T-helper 1 cell treated with Interleukin-12 subunit alpha and Interleukin-12 subunit beta and Interleukin-4 antibody, amounts not matched to agents 30 μg/mL and 1 μg/mL, for 36 hours (primary cell): ENCODE results near the gene NFIA.

Experiments used
- H3K27ac Mint-ChIP-seq: one replicate; pipeline ENCODE4 v1.8.0; 2021; ENCODE audit warnings: mild to moderate bottlenecking, mixed read lengths
- H3K27me3 Mint-ChIP-seq: one replicate; pipeline ENCODE4 v1.8.0; 2021; ENCODE audit warnings: low read depth, mixed read lengths
- H3K36me3 Mint-ChIP-seq: one replicate; pipeline ENCODE4 v1.8.0; 2021; ENCODE audit warnings: low read depth, mixed read lengths
- H3K4me1 Mint-ChIP-seq: one replicate; pipeline ENCODE4 v1.8.0; 2021; ENCODE audit warnings: low read depth, mixed read lengths
- H3K4me3 Mint-ChIP-seq: one replicate; pipeline ENCODE4 v1.8.0; 2021; ENCODE audit warnings: mild to moderate bottlenecking, moderate library complexity, mixed read lengths
- H3K9me3 Mint-ChIP-seq: one replicate; pipeline ENCODE4 v1.8.0; 2021; ENCODE audit warnings: mixed read lengths

Gene NFIA

DNA sequence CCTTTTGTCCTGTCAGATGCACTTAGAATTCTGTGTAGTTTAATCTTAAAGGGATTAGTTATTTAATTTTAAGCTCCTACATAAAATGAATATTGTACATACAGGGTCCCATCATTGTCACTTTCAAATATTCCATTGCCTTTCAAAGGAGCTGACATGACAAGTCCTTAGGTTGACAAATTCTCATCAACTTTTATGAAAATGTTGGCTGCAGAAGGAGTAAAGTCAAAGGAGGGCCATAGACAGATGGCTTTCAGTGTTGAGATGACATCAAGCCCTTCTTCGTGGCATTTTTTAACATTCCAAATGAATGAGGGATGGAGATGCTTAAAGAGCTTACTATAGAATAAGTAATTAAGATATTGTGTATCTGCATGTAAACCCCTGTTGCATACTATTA is 15.4 kb downstream of the NFIA start:
- Mint-ChIP-seq H3K9me3 (no peaks in the 10 kb centered on the region), H3K27ac (no peak overlapping the region), H3K4me1 (no peaks in the 10 kb centered on the region), H3K27me3 (peaks cover 35% of the 10 kb centered on the region), H3K36me3 (no peaks in the 10 kb centered on the region), H3K4me3 (no peak overlapping the region)

DNA sequence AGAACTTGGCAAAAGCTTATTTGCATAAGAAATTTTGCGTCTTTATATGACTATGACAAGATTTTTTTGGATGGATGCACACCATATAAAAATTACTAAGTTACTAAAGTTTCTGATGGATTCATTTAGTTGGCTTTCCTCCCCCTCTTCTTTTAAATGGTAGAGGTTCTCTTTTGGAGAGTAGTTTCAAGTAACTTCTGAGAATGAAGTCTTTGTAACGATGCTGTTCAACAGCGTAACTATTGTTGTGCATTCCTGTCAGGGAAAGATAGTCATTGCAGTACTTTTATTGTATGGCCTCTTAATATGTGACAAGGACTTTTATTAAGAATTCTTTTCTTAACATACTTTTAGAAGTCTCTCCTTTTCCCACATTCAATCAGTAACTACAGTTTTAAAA is 16.0 kb downstream of the NFIA start:
- Mint-ChIP-seq H3K9me3 (no peaks in the 10 kb centered on the region), H3K27ac (no peak overlapping the region), H3K36me3 (no peaks in the 10 kb centered on the region), H3K4me1 (no peaks in the 10 kb centered on the region), H3K27me3 (peaks cover 34% of the 10 kb centered on the region), H3K4me3 (no peak overlapping the region)

DNA sequence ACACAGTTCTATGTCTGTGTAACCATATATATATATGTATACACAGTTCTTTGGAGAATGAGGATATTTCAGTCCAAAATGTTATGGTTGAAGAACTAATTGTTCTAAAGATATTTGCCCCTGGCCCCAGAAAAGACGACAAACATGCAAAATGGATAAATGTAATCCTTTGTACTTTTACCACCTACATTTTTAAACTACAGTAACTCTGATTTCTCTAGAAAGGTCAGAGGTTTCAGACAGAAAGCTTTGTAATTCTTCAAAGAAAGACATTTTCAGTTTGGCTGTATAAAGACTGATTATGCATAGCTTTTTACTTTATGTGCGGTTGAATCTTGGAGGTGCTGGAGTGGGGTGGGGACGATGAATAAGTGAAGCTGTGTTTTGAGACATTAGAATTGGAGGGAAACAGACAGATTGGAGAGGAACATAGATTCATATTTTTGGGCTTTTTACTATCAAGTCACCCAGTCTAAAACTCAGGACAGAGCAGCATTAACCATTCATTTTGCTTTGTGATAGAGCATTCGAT is 16.6 kb downstream of the NFIA start:
- Mint-ChIP-seq H3K27me3 (peaks cover 28% of the 10 kb centered on the region), H3K9me3 (no peaks in the 10 kb centered on the region), H3K27ac (no peak overlapping the region), H3K36me3 (no peaks in the 10 kb centered on the region), H3K4me3 (no peak overlapping the region), H3K4me1 (no peaks in the 10 kb centered on the region)

DNA sequence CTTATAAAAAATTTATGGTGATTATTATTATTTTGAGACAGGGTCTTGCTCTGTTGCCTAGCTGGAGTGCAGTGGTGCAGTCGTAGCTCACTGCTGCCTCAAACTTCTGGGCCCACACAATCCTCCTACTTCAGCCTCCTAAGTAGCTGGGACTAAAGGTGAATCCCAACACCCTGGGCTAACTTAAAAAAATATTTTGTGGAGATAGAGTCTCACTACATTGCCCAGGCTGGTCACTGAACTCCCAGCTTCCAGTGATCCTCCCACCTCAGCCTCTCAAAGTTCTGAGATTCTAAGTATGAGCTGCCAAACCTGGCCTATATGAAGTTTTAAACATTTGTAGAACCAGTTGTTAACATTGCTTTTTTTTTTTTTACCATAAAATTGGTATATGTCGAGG is 18.2 kb downstream of the NFIA start:
- Mint-ChIP-seq H3K36me3 (no peaks in the 10 kb centered on the region), H3K27me3 (peaks cover 15% of the 10 kb centered on the region), H3K4me3 (no peak overlapping the region), H3K9me3 (no peaks in the 10 kb centered on the region), H3K27ac (no peak overlapping the region), H3K4me1 (no peaks in the 10 kb centered on the region)

DNA sequence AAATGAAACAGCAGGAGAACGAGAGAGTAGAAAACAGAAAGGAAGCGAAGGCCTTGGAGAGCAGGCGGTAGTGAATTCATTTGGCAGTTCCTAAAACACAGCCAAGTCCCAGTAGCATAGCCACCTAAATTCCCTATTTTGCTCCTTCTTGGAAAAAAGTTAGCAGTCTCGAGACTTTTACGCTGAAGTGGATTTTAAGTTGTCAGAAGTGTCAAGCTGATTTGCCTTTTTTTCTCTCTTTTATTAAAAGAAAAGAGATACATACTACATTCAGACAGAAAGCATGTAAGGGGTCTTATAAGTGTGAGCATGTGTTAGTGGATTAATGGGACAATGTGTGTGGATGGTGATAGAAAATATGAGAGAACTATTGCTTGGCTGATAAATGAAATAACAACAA is 19.2 kb downstream of the NFIA start:
- peaks cover 15% of the 10 kb centered on the region for H3K27me3 Mint-ChIP-seq
- no peaks in the 10 kb centered on the region for H3K36me3 Mint-ChIP-seq
- no peak overlapping the region for H3K27ac Mint-ChIP-seq
- no peaks in the 10 kb centered on the region for H3K9me3 Mint-ChIP-seq
- H3K4me3 Mint-ChIP-seq = no peak overlapping the region
- no peaks in the 10 kb centered on the region for H3K4me1 Mint-ChIP-seq

DNA sequence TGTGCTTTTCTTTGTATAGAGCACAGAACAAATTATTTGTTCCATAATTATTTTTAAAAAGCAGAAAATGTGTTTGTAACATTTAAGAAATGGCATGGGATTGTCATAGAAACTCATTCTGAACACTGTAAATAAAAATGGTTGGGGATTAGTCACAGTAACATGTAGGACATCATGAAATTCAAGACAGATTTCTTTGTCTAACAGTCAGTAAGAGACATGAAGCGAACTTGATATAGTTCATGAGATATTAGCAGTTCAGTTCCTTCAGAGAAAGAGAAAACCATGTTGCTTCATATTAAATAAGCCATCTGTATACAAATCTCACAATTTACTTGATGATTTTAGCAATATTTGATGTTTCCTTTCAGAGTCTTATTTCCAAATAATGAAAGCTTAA is 19.7 kb downstream of the NFIA start:
- H3K36me3 Mint-ChIP-seq = no peaks in the 10 kb centered on the region
- peaks cover 15% of the 10 kb centered on the region for H3K27me3 Mint-ChIP-seq
- H3K4me3 Mint-ChIP-seq = no peak overlapping the region
- H3K4me1 Mint-ChIP-seq = no peaks in the 10 kb centered on the region
- no peaks in the 10 kb centered on the region for H3K9me3 Mint-ChIP-seq
- H3K27ac Mint-ChIP-seq = no peak overlapping the region

DNA sequence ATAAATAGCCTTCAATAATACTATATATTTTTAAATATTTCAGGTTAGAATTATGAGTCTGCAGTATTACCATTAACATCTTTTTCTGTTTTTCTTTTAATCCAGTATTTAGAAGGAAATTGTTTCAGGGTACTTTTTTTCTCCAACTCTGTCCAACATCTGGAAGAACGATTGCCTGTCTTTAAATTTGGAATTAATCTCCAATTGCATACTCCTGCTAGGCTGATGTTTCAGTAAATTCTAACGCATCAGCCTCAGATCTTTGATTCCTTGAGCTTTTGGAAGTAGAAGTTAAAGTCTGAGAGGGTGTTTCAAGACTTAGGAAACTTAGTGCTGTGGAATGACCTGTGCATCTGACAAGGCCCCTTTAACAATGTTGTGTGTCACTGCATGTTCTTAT is 20.3 kb downstream of the NFIA start:
- Mint-ChIP-seq H3K27ac (no peak overlapping the region), H3K4me3 (no peak overlapping the region), H3K9me3 (no peaks in the 10 kb centered on the region), H3K4me1 (no peaks in the 10 kb centered on the region), H3K36me3 (no peaks in the 10 kb centered on the region), H3K27me3 (peaks cover 10% of the 10 kb centered on the region)

DNA sequence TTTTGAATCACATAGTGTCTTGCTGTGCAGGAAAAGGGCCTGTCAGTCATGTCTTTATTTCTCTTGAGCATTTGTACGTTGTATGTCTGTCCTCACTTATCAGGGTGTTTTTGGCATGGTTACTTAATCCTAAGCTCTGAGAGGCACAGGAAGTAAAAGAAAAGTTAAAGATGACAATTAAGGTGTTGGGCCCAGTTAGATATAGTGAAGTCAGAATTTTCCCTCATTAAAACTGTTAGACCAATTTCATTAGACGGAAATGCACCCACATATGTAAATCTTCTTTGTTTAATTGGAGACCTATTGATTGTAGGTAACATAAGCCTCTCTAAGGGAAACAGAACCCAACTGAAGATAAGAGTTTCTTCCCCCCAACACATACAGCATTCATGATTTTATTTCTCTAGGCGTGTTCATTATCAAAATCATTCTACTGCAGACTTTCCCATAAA is 21.9 kb downstream of the NFIA start:
- H3K27me3 Mint-ChIP-seq = peaks cover 9% of the 10 kb centered on the region
- H3K4me1 Mint-ChIP-seq = no peaks in the 10 kb centered on the region
- H3K9me3 Mint-ChIP-seq = no peaks in the 10 kb centered on the region
- H3K36me3 Mint-ChIP-seq = no peaks in the 10 kb centered on the region
- no peak overlapping the region for H3K27ac Mint-ChIP-seq
- H3K4me3 Mint-ChIP-seq = no peak overlapping the region

DNA sequence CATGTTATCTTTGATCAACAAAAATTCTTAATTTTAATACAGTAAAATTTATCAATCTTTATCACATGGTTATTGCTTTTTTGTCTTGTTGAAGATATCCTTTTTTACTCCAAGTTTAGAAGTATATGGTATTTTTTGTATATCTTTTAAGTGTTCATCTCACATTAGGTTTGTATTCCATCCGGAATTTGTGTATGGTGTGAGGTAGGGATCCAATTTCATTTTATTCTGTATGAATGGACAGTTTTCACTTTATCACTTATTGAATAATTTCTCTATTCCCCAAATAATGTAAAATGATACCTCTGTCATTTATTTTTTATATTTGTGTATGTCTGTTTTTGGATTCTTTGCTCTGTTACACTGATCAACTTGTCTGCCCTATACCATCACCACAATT is 25.3 kb downstream of the NFIA start:
- no peaks in the 10 kb centered on the region for H3K4me1 Mint-ChIP-seq
- no peaks in the 10 kb centered on the region for H3K9me3 Mint-ChIP-seq
- H3K27ac Mint-ChIP-seq = no peak overlapping the region
- H3K4me3 Mint-ChIP-seq = no peak overlapping the region
- peaks cover 12% of the 10 kb centered on the region for H3K27me3 Mint-ChIP-seq
- no peaks in the 10 kb centered on the region for H3K36me3 Mint-ChIP-seq

DNA sequence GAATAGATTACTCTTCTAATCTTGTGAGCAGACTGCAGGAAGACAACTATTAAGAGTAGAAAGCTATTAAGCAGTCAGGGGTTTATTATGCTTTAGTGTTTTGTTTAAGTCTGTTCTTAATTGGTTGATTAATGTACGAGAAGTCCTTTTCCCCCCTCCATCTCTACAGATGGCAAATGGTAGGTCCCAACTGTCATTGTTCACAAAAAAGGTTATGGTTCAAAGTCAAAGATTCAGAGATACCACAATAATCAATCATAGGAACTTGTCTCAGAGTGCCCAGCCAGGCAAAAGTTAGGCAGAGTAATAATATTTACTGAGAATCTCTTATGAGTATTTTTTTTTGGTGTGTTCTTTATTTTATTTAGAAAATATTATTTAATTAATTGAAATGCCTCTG is 26.8 kb downstream of the NFIA start:
- peaks cover 12% of the 10 kb centered on the region for H3K27me3 Mint-ChIP-seq
- no peak overlapping the region for H3K27ac Mint-ChIP-seq
- no peaks in the 10 kb centered on the region for H3K36me3 Mint-ChIP-seq
- H3K4me3 Mint-ChIP-seq = no peak overlapping the region
- no peaks in the 10 kb centered on the region for H3K9me3 Mint-ChIP-seq
- no peaks in the 10 kb centered on the region for H3K4me1 Mint-ChIP-seq

DNA sequence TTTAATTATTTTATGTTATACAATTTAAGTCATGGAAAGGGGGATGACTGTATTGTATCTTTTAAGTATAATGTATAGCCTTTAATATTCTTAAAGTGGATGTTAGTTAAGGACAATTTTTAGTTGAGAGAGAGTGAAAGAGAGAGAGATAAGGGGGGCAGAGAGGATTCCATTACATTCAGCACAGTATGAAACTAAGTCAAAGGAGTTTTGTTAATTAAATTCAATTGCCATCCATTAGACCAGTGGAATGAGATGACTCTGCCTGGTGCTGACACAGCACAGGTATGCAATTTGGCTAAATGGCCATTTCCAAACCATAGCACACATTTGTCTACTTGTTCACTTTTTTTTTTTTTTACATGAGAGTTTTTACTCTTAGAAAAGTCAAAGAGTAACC is 27.5 kb downstream of the NFIA start:
- Mint-ChIP-seq H3K36me3 (no peaks in the 10 kb centered on the region), H3K27me3 (peaks cover 12% of the 10 kb centered on the region), H3K4me1 (no peaks in the 10 kb centered on the region), H3K27ac (no peak overlapping the region), H3K4me3 (no peak overlapping the region), H3K9me3 (no peaks in the 10 kb centered on the region)

DNA sequence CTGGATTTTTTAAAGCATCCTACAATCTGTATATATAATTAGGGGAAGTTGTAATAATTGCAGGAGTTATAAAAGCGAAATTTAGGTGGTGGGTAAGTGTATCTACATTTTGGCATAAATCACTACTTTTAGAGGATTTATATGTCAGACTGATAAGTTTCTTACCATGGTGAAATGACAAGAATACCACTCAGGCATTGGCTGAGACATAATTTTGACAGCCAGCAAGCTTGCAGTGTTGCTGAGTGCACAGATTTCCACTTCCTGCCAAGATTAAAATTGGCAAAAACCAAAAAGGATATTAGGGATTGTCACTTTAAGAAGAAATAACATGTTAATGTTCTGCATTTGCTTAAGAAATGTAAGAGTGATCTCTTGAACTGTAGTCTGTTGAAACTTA is 28.2 kb downstream of the NFIA start:
- peaks cover 12% of the 10 kb centered on the region for H3K27me3 Mint-ChIP-seq
- H3K4me3 Mint-ChIP-seq = no peak overlapping the region
- H3K36me3 Mint-ChIP-seq = no peaks in the 10 kb centered on the region
- H3K27ac Mint-ChIP-seq = no peak overlapping the region
- H3K9me3 Mint-ChIP-seq = no peaks in the 10 kb centered on the region
- no peaks in the 10 kb centered on the region for H3K4me1 Mint-ChIP-seq

DNA sequence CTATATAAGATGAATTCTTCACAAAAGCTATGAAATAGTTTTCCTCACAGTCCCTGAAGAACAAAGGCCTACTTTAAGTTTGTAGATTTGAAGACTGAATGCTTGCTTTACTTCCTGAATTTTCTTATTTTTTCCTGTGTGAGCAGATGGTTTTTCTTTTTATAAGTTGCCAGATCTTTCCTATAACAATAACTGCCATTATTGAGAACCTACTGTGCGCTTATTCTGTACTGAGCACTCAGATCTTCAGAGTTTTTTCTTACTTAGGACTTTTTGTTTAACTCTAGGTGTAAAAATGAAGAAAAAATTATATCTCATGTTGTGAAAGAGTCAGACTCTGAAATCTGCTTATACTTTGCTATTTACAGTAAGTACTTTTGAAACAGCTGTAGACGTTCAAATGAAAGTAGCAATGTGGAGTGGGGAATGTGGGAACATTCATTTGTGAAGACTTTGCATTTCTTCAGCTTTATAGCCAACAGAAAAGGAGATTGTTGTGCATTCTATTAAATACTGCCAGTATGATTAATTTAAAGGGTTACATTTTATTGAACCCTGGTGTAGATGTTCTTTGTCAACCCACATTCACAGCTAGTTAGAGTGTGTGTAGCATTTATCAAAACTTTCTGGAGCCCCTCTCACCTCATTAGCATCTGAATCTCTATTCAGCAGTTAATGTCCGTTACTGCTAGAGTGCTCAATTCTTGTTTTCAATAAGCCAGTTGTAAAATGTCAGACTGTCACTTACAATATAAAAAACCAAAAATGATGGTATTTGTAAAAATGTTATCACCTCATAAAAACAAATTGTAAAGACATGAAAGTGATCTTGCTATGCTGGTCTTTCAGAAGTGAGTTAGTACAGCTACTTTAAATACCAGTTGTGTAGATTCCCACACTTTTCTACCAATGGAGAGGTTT is 29.0 kb downstream of the NFIA start:
- no peaks in the 10 kb centered on the region for H3K4me1 Mint-ChIP-seq
- H3K27ac Mint-ChIP-seq = no peak overlapping the region
- H3K4me3 Mint-ChIP-seq = no peak overlapping the region
- peaks cover 12% of the 10 kb centered on the region for H3K27me3 Mint-ChIP-seq
- H3K9me3 Mint-ChIP-seq = no peaks in the 10 kb centered on the region
- no peaks in the 10 kb centered on the region for H3K36me3 Mint-ChIP-seq

DNA sequence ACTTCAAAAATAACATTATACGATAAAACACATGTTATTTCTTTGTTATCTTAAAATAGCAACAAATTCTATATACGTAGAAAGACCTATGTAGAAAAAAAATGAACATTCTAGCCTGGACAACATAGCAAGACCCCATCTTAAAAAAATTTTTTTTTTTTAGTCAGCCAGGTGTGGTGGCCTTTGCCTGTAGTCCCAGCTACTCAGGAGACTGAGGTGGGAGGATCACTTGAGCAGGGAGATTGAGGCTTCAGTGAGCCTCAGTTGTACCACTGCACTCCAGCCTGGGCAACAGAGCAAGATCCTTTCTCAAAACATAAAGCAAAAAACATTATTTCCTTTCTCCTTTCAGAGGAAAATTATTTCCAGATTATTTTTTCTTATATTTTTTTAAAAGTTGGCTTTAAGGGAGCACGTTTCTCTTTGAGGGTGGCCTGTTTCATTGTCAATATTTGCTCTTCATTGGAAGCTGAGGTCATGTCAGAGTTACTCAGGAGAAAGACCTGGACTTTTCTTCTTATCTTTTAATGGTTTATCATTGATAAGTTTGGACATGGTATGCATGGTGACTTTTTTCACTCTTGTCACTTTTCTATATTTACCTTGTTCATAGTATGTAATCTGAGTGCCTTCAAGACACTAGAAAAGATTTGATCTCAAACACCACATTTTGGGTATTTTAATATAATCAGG is 32.0 kb downstream of the NFIA start:
- Mint-ChIP-seq H3K4me1 (no peaks in the 10 kb centered on the region), H3K4me3 (no peak overlapping the region), H3K27ac (no peak overlapping the region), H3K27me3 (peaks cover 7% of the 10 kb centered on the region), H3K36me3 (no peaks in the 10 kb centered on the region), H3K9me3 (no peaks in the 10 kb centered on the region)

DNA sequence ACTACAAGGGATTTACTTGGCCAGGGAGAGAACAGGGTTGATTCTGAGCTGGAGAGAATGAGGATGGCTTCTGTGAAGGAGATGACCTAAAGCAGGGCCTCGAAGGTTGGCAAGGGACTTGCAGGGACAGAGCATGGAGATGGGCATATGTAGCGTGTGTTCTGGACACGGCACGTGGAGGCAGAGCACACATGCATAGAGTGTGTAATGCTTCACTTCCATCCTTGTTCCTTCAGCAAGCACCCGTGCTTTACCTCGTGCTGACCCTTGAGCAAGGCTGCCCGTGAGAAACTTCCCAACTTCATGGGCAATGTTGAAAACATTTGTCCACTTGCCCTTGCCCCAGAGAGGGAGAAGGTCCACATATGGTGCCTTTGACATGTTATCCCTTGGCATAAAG is 33.1 kb downstream of the NFIA start:
- Mint-ChIP-seq H3K36me3 (no peaks in the 10 kb centered on the region), H3K27ac (no peak overlapping the region), H3K4me3 (no peak overlapping the region), H3K4me1 (no peaks in the 10 kb centered on the region), H3K9me3 (no peaks in the 10 kb centered on the region), H3K27me3 (peaks cover 4% of the 10 kb centered on the region)
